T-helper 1 cell treated with Interleukin-12 subunit alpha and Interleukin-12 subunit beta and Interleukin-4 antibody, amounts not matched to agents 30 μg/mL and 1 μg/mL, for 36 hours (primary cell): ENCODE measurements around the gene TIAM2.

Source experiments
- H3K27ac Mint-ChIP-seq: one replicate; pipeline ENCODE4 v1.8.0; 2021; ENCODE audit warnings: mild to moderate bottlenecking, mixed read lengths
- H3K27me3 Mint-ChIP-seq: one replicate; pipeline ENCODE4 v1.8.0; 2021; ENCODE audit warnings: low read depth, mixed read lengths
- H3K36me3 Mint-ChIP-seq: one replicate; pipeline ENCODE4 v1.8.0; 2021; ENCODE audit warnings: low read depth, mixed read lengths
- H3K4me1 Mint-ChIP-seq: one replicate; pipeline ENCODE4 v1.8.0; 2021; ENCODE audit warnings: low read depth, mixed read lengths
- H3K4me3 Mint-ChIP-seq: one replicate; pipeline ENCODE4 v1.8.0; 2021; ENCODE audit warnings: mild to moderate bottlenecking, moderate library complexity, mixed read lengths
- H3K9me3 Mint-ChIP-seq: one replicate; pipeline ENCODE4 v1.8.0; 2021; ENCODE audit warnings: mixed read lengths

TIAM2 gene

GRCh38 chr6:155026706-155027045, 31.6 kb downstream of the TIAM2 start:
- H3K36me3 Mint-ChIP-seq: no peaks in the 10 kb centered on the region
- H3K9me3 Mint-ChIP-seq: no peaks in the 10 kb centered on the region
- H3K4me3 Mint-ChIP-seq: no peak overlapping the region
- no peaks in the 10 kb centered on the region for H3K27me3 Mint-ChIP-seq
- H3K4me1 Mint-ChIP-seq: no peaks in the 10 kb centered on the region
- H3K27ac Mint-ChIP-seq: no peak overlapping the region

- H3K27me3 Mint-ChIP-seq: no peaks in the 10 kb centered on the region
- no peak overlapping the region for H3K4me3 Mint-ChIP-seq
- no peaks in the 10 kb centered on the region for H3K4me1 Mint-ChIP-seq
- H3K9me3 Mint-ChIP-seq: no peaks in the 10 kb centered on the region
- no peak overlapping the region for H3K27ac Mint-ChIP-seq
- H3K36me3 Mint-ChIP-seq: peaks cover 6% of the 10 kb centered on the region
Observed at GRCh38 chr6:155030148-155030720, 35.1 kb downstream of the TIAM2 start.

GRCh38 chr6:155031091-155031490, 36.0 kb downstream of the TIAM2 start:
- Mint-ChIP-seq H3K27ac (no peak overlapping the region), H3K36me3 (peaks cover 7% of the 10 kb centered on the region)

GRCh38 chr6:155033021-155033791, 38.1 kb downstream of the TIAM2 start:
- Mint-ChIP-seq H3K4me1 (peaks cover 5% of the 10 kb centered on the region), H3K27me3 (no peaks in the 10 kb centered on the region), H3K36me3 (peaks cover 7% of the 10 kb centered on the region), H3K9me3 (no peaks in the 10 kb centered on the region), H3K27ac (no peak overlapping the region), H3K4me3 (no peak overlapping the region)

More at GRCh38 chr6:155031091-155031490, 36.0 kb downstream of the TIAM2 start:
- Mint-ChIP-seq H3K9me3 (no peaks in the 10 kb centered on the region), H3K4me3 (no peak overlapping the region), H3K4me1 (no peaks in the 10 kb centered on the region), H3K27me3 (no peaks in the 10 kb centered on the region)

- no peak overlapping the region for H3K27ac Mint-ChIP-seq
- H3K27me3 Mint-ChIP-seq: no peaks in the 10 kb centered on the region
- H3K36me3 Mint-ChIP-seq: peaks cover 7% of the 10 kb centered on the region
- peaks cover 5% of the 10 kb centered on the region for H3K4me1 Mint-ChIP-seq
- H3K9me3 Mint-ChIP-seq: no peaks in the 10 kb centered on the region
- no peak overlapping the region for H3K4me3 Mint-ChIP-seq
Observed at GRCh38 chr6:155036907-155037306, 41.8 kb downstream of the TIAM2 start.

GRCh38 chr6:155038104-155038503, 43.0 kb downstream of the TIAM2 start:
- Mint-ChIP-seq H3K27ac (no peak overlapping the region), H3K4me3 (no peak overlapping the region), H3K27me3 (no peaks in the 10 kb centered on the region), H3K4me1 (peaks cover 5% of the 10 kb centered on the region), H3K9me3 (no peaks in the 10 kb centered on the region), H3K36me3 (peaks cover 7% of the 10 kb centered on the region)

GRCh38 chr6:155038527-155038926, 43.4 kb downstream of the TIAM2 start:
- H3K27me3 Mint-ChIP-seq: no peaks in the 10 kb centered on the region

GRCh38 chr6:155039618-155040017, 44.5 kb downstream of the TIAM2 start:
- Mint-ChIP-seq H3K36me3 (peaks cover 4% of the 10 kb centered on the region), H3K27ac (no peak overlapping the region), H3K27me3 (no peaks in the 10 kb centered on the region), H3K4me1 (peaks cover 5% of the 10 kb centered on the region), H3K9me3 (no peaks in the 10 kb centered on the region), H3K4me3 (no peak overlapping the region)

More at GRCh38 chr6:155038527-155038926, 43.4 kb downstream of the TIAM2 start:
- H3K27ac Mint-ChIP-seq: no peak overlapping the region
- H3K36me3 Mint-ChIP-seq: peaks cover 7% of the 10 kb centered on the region
- no peaks in the 10 kb centered on the region for H3K9me3 Mint-ChIP-seq
- peaks cover 5% of the 10 kb centered on the region for H3K4me1 Mint-ChIP-seq
- no peak overlapping the region for H3K4me3 Mint-ChIP-seq

GRCh38 chr6:155040154-155040553, 45.0 kb downstream of the TIAM2 start:
- H3K27me3 Mint-ChIP-seq: no peaks in the 10 kb centered on the region
- H3K27ac Mint-ChIP-seq: no peak overlapping the region
- no peak overlapping the region for H3K4me3 Mint-ChIP-seq
- peaks cover 3% of the 10 kb centered on the region for H3K36me3 Mint-ChIP-seq
- peaks cover 5% of the 10 kb centered on the region for H3K4me1 Mint-ChIP-seq
- no peaks in the 10 kb centered on the region for H3K9me3 Mint-ChIP-seq

GRCh38 chr6:155040901-155041650, 46.0 kb downstream of the TIAM2 start:
- no peaks in the 10 kb centered on the region for H3K27me3 Mint-ChIP-seq
- no peaks in the 10 kb centered on the region for H3K9me3 Mint-ChIP-seq
- H3K4me1 Mint-ChIP-seq: peaks cover 5% of the 10 kb centered on the region
- H3K36me3 Mint-ChIP-seq: peaks cover 2% of the 10 kb centered on the region
- no peak overlapping the region for H3K4me3 Mint-ChIP-seq
- H3K27ac Mint-ChIP-seq: no peak overlapping the region

- Mint-ChIP-seq H3K36me3 (peaks cover 4% of the 10 kb centered on the region), H3K27ac (no peak overlapping the region), H3K27me3 (no peaks in the 10 kb centered on the region), H3K4me3 (no peak overlapping the region), H3K4me1 (peaks cover 8% of the 10 kb centered on the region), H3K9me3 (no peaks in the 10 kb centered on the region)
Observed at GRCh38 chr6:155041741-155042279, 46.7 kb downstream of the TIAM2 start.

- H3K36me3 Mint-ChIP-seq: peaks cover 6% of the 10 kb centered on the region
- H3K4me1 Mint-ChIP-seq: peaks cover 3% of the 10 kb centered on the region
- no peaks in the 10 kb centered on the region for H3K9me3 Mint-ChIP-seq
- H3K27ac Mint-ChIP-seq: no peak overlapping the region
- H3K27me3 Mint-ChIP-seq: no peaks in the 10 kb centered on the region
- no peak overlapping the region for H3K4me3 Mint-ChIP-seq
Observed at GRCh38 chr6:155042983-155043382, 47.9 kb downstream of the TIAM2 start.

GRCh38 chr6:155045561-155046404, 50.7 kb downstream of the TIAM2 start:
- H3K27ac Mint-ChIP-seq: no peak overlapping the region
- H3K36me3 Mint-ChIP-seq: peaks cover 10% of the 10 kb centered on the region
- H3K4me1 Mint-ChIP-seq: peaks cover 18% of the 10 kb centered on the region
- no peaks in the 10 kb centered on the region for H3K27me3 Mint-ChIP-seq
- H3K9me3 Mint-ChIP-seq: peaks cover 7% of the 10 kb centered on the region
- no peak overlapping the region for H3K4me3 Mint-ChIP-seq

- peaks cover 28% of the 10 kb centered on the region for H3K4me1 Mint-ChIP-seq
- no peak overlapping the region for H3K27ac Mint-ChIP-seq
- peaks cover 7% of the 10 kb centered on the region for H3K9me3 Mint-ChIP-seq
- no peaks in the 10 kb centered on the region for H3K27me3 Mint-ChIP-seq
- no peak overlapping the region for H3K4me3 Mint-ChIP-seq
- H3K36me3 Mint-ChIP-seq: peaks cover 15% of the 10 kb centered on the region
Observed at GRCh38 chr6:155047523-155047922, 52.4 kb downstream of the TIAM2 start.
